Kidney (tissue), 14 donors: ENCODE measurements around the gene PRKAA2. TPM values are rescaled to one million over a fixed set of nuclear protein-coding genes. Genes with fewer than 3 reads are reported as not detected.
A peak's percentile ranks its signal among the peaks of the same experiment; 100 is the strongest.

ENCODE experiments used
- DNase-seq, 5 donors: peaks; one replicate each; pipeline ENCODE4 v3.0.0-alpha.2; 2013 to 2020
- FAIRE-seq: peaks from 2 replicates; lab custom pipeline; 2012; peaks lifted over from hg19 to GRCh38; lab: Jason Lieb, UNC
- H3K27ac ChIP-seq, 2 donors: one replicate each; pipeline ENCODE4 v1.7.0; 2013; ENCODE audit warnings: low read depth in 2 of 2, low read length in 2 of 2, inconsistent platforms in 1 of 2
- H3K27me3 ChIP-seq: one replicate; pipeline ENCODE4 v1.7.1; 2013; ENCODE audit warnings: low read length, inconsistent platforms; ENCODE audit not compliant: control insufficient read depth, insufficient read depth
- H3K36me3 ChIP-seq, 3 donors: one replicate each; pipeline versions ENCODE4 v1.7.0 to v1.7.1; 2013; ENCODE audit warnings: low read length in 3 of 3, control low read depth in 1 of 3, inconsistent platforms in 1 of 3; ENCODE audit not compliant: insufficient read depth in 3 of 3, control insufficient read depth in 2 of 3
- H3K4me1 ChIP-seq, 3 donors: one replicate each; pipeline versions ENCODE4 v1.7.0 to v1.7.1; 2013; ENCODE audit warnings: low read length in 3 of 3, inconsistent platforms in 1 of 3, low read depth in 1 of 3; ENCODE audit not compliant: control insufficient read depth in 2 of 3, insufficient read depth in 2 of 3
- H3K4me3 ChIP-seq, 3 donors: one replicate each; pipeline versions ENCODE4 v1.7.0 to v1.8.1; 2013; ENCODE audit warnings: low read length in 3 of 3, control low read depth in 1 of 3, inconsistent platforms in 1 of 3
- H3K9ac ChIP-seq, 3 donors: one replicate each; pipeline versions ENCODE4 v1.7.0 to v1.7.1; 2013; ENCODE audit warnings: low read length in 3 of 3, control low read depth in 1 of 3, inconsistent platforms in 1 of 3
- H3K9me3 ChIP-seq, 3 donors: one replicate each; pipeline versions ENCODE4 v1.7.0 to v1.7.1; 2013; ENCODE audit warnings: low read length in 3 of 3, control low read depth in 1 of 3, inconsistent platforms in 1 of 3; ENCODE audit not compliant: control insufficient read depth in 2 of 3, insufficient read depth in 1 of 3
- intact Hi-C: fragments of 100-400 bp; cut with DNase I; formaldehyde crosslinking; loops from one replicate; pipeline ENCODE4 v1.11.1; 2022
- polyA plus RNA-seq: library from polyadenylated mRNA; stranded (reverse); fragments of 350-450 nt; fragmentation: Illumina TruSeq; extraction: RNeasy Lipid Tissue Mini Kit (QIAGEN cat#74804); gene quantifications from one replicate; pipeline ENCODE4 v1.2.3, GENCODE V29; 2014; ENCODE audit warnings: low read depth, low replicate concordance; ENCODE audit not compliant: insufficient read depth
- total RNA-seq: library from RNA; stranded (reverse); fragmentation: NEBNext Ultra II Directional; extraction: Animal tissue kit (Norgen Biotek cat#: 25700); gene quantifications from one replicate; pipeline ENCODE4 v1.2.1, GENCODE V29; 2021
- TF ChIP-seq, protein P1 (sequence below): IDR thresholded peaks from 3 replicates; pipeline ENCODE4 v1.5.1; 2012; ENCODE audit warnings: mild to moderate bottlenecking, moderate library complexity, borderline replicate concordance; ENCODE audit not compliant: insufficient read depth; ENCODE audit errors: extremely low read depth
- donor health status: control.
- donor health status: control.
- donor health status: control.
- donor health status: control.
- donor health status: control.
- donor health status: DM: yes; HTN: yes; CAD: no.
- donor health status: Normal renal cell carcinoma (clear cell type).

PRKAA2 gene
- total and polyA plus RNA-seq, 2 donors from 2014 or later: 7.0 to 11.6 TPM

DNA sequence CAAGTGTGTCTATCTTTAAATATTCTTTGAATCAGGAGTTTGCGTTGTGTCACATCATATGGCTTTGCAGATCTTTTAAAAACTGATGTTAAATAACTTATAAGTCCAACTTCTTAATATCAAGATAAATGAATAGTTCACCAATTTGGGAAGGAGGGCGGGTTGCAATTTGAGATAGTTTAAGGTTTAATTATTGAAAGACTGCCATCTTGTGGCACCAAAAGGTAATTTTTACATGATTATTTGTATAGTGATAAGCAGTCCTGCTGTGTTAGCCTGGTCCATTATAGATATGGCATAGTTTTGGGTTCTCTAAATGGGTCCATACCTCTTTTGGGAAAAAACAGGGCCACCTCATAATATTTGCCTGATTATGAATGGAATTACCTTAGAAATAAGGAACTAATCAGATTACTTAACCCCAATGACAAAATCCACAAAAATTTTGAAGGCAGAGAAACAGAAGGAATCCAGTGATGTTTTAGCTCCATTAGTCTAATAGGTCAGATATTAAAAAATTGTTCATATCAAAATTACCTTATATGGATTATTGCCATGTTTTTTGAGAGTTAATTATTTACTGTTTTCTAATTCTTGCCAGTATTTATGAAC lies 64.3 kb downstream of the PRKAA2 start:
- Histone ChIP-seq H3K27me3 (no peaks in the 10 kb centered on the region), H3K36me3 (peaks cover 0 to 6% (median 3%) of the 10 kb centered on the region in 3 donors), H3K4me1 (peaks cover 0 to 5% (median 0%) of the 10 kb centered on the region in 3 donors), H3K9me3 (no peaks in the 10 kb centered on the region), H3K9ac (no peak overlapping the region), H3K4me3 (no peak overlapping the region), H3K27ac (no peak overlapping the region)
- intact Hi-C loops: no loop called here
- DNase-seq (peak in 2 of 5 donors; percentile 68 to 76), FAIRE-seq (peak; percentile 98)
- TF ChIP-seq, protein P1, sequence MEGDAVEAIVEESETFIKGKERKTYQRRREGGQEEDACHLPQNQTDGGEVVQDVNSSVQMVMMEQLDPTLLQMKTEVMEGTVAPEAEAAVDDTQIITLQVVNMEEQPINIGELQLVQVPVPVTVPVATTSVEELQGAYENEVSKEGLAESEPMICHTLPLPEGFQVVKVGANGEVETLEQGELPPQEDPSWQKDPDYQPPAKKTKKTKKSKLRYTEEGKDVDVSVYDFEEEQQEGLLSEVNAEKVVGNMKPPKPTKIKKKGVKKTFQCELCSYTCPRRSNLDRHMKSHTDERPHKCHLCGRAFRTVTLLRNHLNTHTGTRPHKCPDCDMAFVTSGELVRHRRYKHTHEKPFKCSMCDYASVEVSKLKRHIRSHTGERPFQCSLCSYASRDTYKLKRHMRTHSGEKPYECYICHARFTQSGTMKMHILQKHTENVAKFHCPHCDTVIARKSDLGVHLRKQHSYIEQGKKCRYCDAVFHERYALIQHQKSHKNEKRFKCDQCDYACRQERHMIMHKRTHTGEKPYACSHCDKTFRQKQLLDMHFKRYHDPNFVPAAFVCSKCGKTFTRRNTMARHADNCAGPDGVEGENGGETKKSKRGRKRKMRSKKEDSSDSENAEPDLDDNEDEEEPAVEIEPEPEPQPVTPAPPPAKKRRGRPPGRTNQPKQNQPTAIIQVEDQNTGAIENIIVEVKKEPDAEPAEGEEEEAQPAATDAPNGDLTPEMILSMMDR: peak; percentile 54

DNA sequence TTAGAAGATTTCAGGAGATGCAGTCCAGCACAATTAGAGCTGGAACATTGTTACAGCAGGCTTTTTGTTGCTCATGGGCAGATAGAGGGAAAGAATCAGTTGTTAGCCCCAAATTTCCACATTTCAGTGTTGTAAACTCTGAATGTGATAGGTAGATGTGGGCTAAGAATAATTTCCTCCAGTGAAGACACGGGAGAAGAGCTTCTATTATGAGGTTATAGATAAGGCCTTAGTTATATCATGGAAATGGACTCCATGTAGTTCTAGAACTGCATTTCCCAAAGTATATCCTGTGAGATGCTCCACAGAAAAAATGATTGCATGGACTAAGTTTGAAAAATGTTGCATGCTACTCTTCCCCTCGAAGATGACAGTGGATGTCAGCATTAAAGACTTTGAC lies 64.9 kb downstream of the PRKAA2 start:
- intact Hi-C loops: no loop called here
- TF ChIP-seq, protein P1: no peak
- FAIRE-seq: no peak

DNA sequence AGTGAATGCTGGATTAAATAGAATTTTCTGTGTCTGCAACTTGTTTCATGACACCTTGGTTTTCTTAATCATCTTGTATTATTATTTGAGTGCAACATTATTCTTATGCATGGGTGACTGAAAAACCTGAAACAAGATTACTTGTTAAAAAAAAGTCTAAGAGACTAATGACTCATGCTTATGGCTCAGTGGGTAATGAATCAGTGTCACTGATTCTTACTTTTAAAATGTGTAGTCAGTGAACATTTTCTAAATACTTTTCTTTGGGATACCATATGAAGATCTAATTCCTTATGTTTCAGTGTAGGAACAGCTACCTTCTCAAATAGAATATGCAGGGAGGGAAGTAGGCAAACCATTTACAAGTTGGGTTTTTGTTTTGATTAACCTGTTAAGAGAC lies 65.5 kb downstream of the PRKAA2 start:
- no peak overlapping the region for H3K9ac ChIP-seq
- DNase-seq (no peak), FAIRE-seq (no peak)
- no peak overlapping the region for H3K4me3 ChIP-seq
- TF ChIP-seq, protein P1: no peak
- no peaks in the 10 kb centered on the region for H3K9me3 ChIP-seq
- no peaks in the 10 kb centered on the region for H3K27me3 ChIP-seq
- intact Hi-C loops: no loop called here
- no peak overlapping the region for H3K27ac ChIP-seq
- H3K4me1 ChIP-seq: peaks cover 0 to 5% (median 0%) of the 10 kb centered on the region in 3 donors
- H3K36me3 ChIP-seq: peaks cover 0 to 6% (median 0%) of the 10 kb centered on the region in 3 donors

More for the DNA sequence above, 64.9 kb downstream of the PRKAA2 start:
- Histone ChIP-seq H3K27me3 (no peaks in the 10 kb centered on the region), H3K4me3 (no peak overlapping the region), H3K4me1 (peaks cover 0 to 5% (median 0%) of the 10 kb centered on the region in 3 donors), H3K9me3 (no peaks in the 10 kb centered on the region), H3K9ac (no peak overlapping the region), H3K36me3 (peaks cover 0 to 6% (median 0%) of the 10 kb centered on the region in 3 donors), H3K27ac (no peak overlapping the region)
- no peak for DNase-seq
